Activated naive CD8-positive, alpha-beta T cell treated with anti-CD3 and anti-CD28 coated beads for 36 hours (primary cell): ENCODE data around the gene E2F6. TPM values are rescaled to one million over a fixed set of nuclear protein-coding genes. Genes with fewer than 3 reads are reported as not detected.

Experiments
- DNase-seq: peaks from one replicate; pipeline ENCODE4 v3.0.0; 2021
- H3K27ac Mint-ChIP-seq: one replicate; pipeline ENCODE4 v1.8.0; 2022; ENCODE audit warnings: mild to moderate bottlenecking, moderate library complexity, mixed read lengths
- H3K27me3 Mint-ChIP-seq: one replicate; pipeline ENCODE4 v1.8.0; 2022; ENCODE audit warnings: mild to moderate bottlenecking, mixed read lengths
- H3K36me3 Mint-ChIP-seq: one replicate; pipeline ENCODE4 v1.8.0; 2021; ENCODE audit warnings: mild to moderate bottlenecking, mixed read lengths
- H3K4me1 Mint-ChIP-seq: one replicate; pipeline ENCODE4 v1.8.0; 2021; ENCODE audit warnings: mixed read lengths
- H3K4me3 Mint-ChIP-seq: one replicate; pipeline ENCODE4 v1.8.0; 2022; ENCODE audit warnings: mild to moderate bottlenecking, moderate library complexity, mixed read lengths
- H3K9me3 Mint-ChIP-seq: one replicate; pipeline ENCODE4 v1.8.0; 2022; ENCODE audit warnings: mixed read lengths
- total RNA-seq, 2 experiments: library from RNA; stranded (reverse); gene quantifications; one replicate each; pipeline ENCODE4 v1.2.3, GENCODE V29; 2021

The E2F6 gene
- total RNA-seq, 2 experiments from 2014 or later = 14.1 to 14.4 TPM

GRCh38 chr2:11417946-11418585 is 47.9 kb downstream of the E2F6 start:
- H3K36me3 Mint-ChIP-seq = peaks cover 3% of the 10 kb centered on the region
- H3K27me3 Mint-ChIP-seq = no peaks in the 10 kb centered on the region
- no peaks in the 10 kb centered on the region for H3K4me1 Mint-ChIP-seq
- peaks cover 11% of the 10 kb centered on the region for H3K9me3 Mint-ChIP-seq
- no peak overlapping the region for H3K4me3 Mint-ChIP-seq
- DNase-seq = no peak
- H3K27ac Mint-ChIP-seq = no peak overlapping the region

- H3K27me3 Mint-ChIP-seq = peaks cover 5% of the 10 kb centered on the region
- peaks cover 3% of the 10 kb centered on the region for H3K36me3 Mint-ChIP-seq
- H3K4me3 Mint-ChIP-seq = no peak overlapping the region
- peaks cover 11% of the 10 kb centered on the region for H3K9me3 Mint-ChIP-seq
- H3K27ac Mint-ChIP-seq = no peak overlapping the region
- DNase-seq = no peak
- H3K4me1 Mint-ChIP-seq = no peaks in the 10 kb centered on the region
Observed at GRCh38 chr2:11416931-11417330, 49.0 kb downstream of the E2F6 start.

- H3K27ac Mint-ChIP-seq = no peak overlapping the region
- peaks cover 11% of the 10 kb centered on the region for H3K9me3 Mint-ChIP-seq
- no peak for DNase-seq
- H3K36me3 Mint-ChIP-seq = peaks cover 3% of the 10 kb centered on the region
- H3K4me1 Mint-ChIP-seq = no peaks in the 10 kb centered on the region
- no peak overlapping the region for H3K4me3 Mint-ChIP-seq
- peaks cover 5% of the 10 kb centered on the region for H3K27me3 Mint-ChIP-seq
Observed at GRCh38 chr2:11416186-11416585, 49.8 kb downstream of the E2F6 start.

- no peak for DNase-seq
- Mint-ChIP-seq H3K36me3 (peaks cover 3% of the 10 kb centered on the region), H3K27ac (no peak overlapping the region), H3K4me1 (no peaks in the 10 kb centered on the region), H3K4me3 (no peak overlapping the region), H3K27me3 (peaks cover 5% of the 10 kb centered on the region), H3K9me3 (peaks cover 11% of the 10 kb centered on the region)
Observed at GRCh38 chr2:11414372-11415124, 51.4 kb downstream of the E2F6 start.

- H3K4me3 Mint-ChIP-seq = no peak overlapping the region
- H3K9me3 Mint-ChIP-seq = peaks cover 2% of the 10 kb centered on the region
- no peaks in the 10 kb centered on the region for H3K4me1 Mint-ChIP-seq
- no peak overlapping the region for H3K27ac Mint-ChIP-seq
- peaks cover 5% of the 10 kb centered on the region for H3K27me3 Mint-ChIP-seq
- H3K36me3 Mint-ChIP-seq = no peaks in the 10 kb centered on the region
- DNase-seq = no peak
Observed at GRCh38 chr2:11412449-11412810, 53.5 kb downstream of the E2F6 start.

GRCh38 chr2:11411768-11412448 is 54.1 kb downstream of the E2F6 start:
- H3K9me3 Mint-ChIP-seq = peaks cover 2% of the 10 kb centered on the region
- DNase-seq = no peak
- no peaks in the 10 kb centered on the region for H3K4me1 Mint-ChIP-seq
- H3K27ac Mint-ChIP-seq = no peak overlapping the region
- H3K36me3 Mint-ChIP-seq = no peaks in the 10 kb centered on the region
- no peak overlapping the region for H3K4me3 Mint-ChIP-seq
- peaks cover 5% of the 10 kb centered on the region for H3K27me3 Mint-ChIP-seq

- DNase-seq = no peak
- H3K9me3 Mint-ChIP-seq = peaks cover under 1% of the 10 kb centered on the region
- H3K36me3 Mint-ChIP-seq = no peaks in the 10 kb centered on the region
- H3K27me3 Mint-ChIP-seq = peaks cover 5% of the 10 kb centered on the region
- no peak overlapping the region for H3K4me3 Mint-ChIP-seq
- no peaks in the 10 kb centered on the region for H3K4me1 Mint-ChIP-seq
- no peak overlapping the region for H3K27ac Mint-ChIP-seq
Observed at GRCh38 chr2:11411244-11411643, 54.7 kb downstream of the E2F6 start.

GRCh38 chr2:11410101-11410500 is 55.9 kb downstream of the E2F6 start:
- H3K4me3 Mint-ChIP-seq = no peak overlapping the region
- H3K4me1 Mint-ChIP-seq = no peaks in the 10 kb centered on the region
- H3K27me3 Mint-ChIP-seq = peaks cover 5% of the 10 kb centered on the region
- H3K27ac Mint-ChIP-seq = no peak overlapping the region
- no peaks in the 10 kb centered on the region for H3K9me3 Mint-ChIP-seq
- H3K36me3 Mint-ChIP-seq = no peaks in the 10 kb centered on the region
- no peak for DNase-seq

GRCh38 chr2:11409572-11409959 is 56.4 kb downstream of the E2F6 start:
- Mint-ChIP-seq H3K4me1 (no peaks in the 10 kb centered on the region), H3K27ac (no peak overlapping the region), H3K9me3 (no peaks in the 10 kb centered on the region), H3K27me3 (peaks cover 5% of the 10 kb centered on the region), H3K36me3 (no peaks in the 10 kb centered on the region), H3K4me3 (no peak overlapping the region)
- no peak for DNase-seq

GRCh38 chr2:11408959-11409571 is 56.9 kb downstream of the E2F6 start:
- DNase-seq = no peak
- Mint-ChIP-seq H3K27ac (no peak overlapping the region), H3K27me3 (peaks cover 5% of the 10 kb centered on the region), H3K36me3 (no peaks in the 10 kb centered on the region), H3K4me1 (no peaks in the 10 kb centered on the region), H3K4me3 (no peak overlapping the region), H3K9me3 (no peaks in the 10 kb centered on the region)

- H3K4me3 Mint-ChIP-seq = no peak overlapping the region
- no peak overlapping the region for H3K27ac Mint-ChIP-seq
- no peaks in the 10 kb centered on the region for H3K9me3 Mint-ChIP-seq
- no peaks in the 10 kb centered on the region for H3K36me3 Mint-ChIP-seq
- peaks cover 2% of the 10 kb centered on the region for H3K27me3 Mint-ChIP-seq
- no peak for DNase-seq
- no peaks in the 10 kb centered on the region for H3K4me1 Mint-ChIP-seq
Observed at GRCh38 chr2:11407413-11407812, 58.5 kb downstream of the E2F6 start.

GRCh38 chr2:11406958-11407381 is 59.0 kb downstream of the E2F6 start:
- H3K4me3 Mint-ChIP-seq = no peak overlapping the region
- H3K36me3 Mint-ChIP-seq = no peaks in the 10 kb centered on the region
- DNase-seq = no peak
- no peaks in the 10 kb centered on the region for H3K4me1 Mint-ChIP-seq
- no peaks in the 10 kb centered on the region for H3K27me3 Mint-ChIP-seq
- H3K9me3 Mint-ChIP-seq = no peaks in the 10 kb centered on the region
- H3K27ac Mint-ChIP-seq = no peak overlapping the region

- Mint-ChIP-seq H3K4me3 (no peak overlapping the region), H3K9me3 (no peaks in the 10 kb centered on the region), H3K27me3 (no peaks in the 10 kb centered on the region), H3K4me1 (no peaks in the 10 kb centered on the region), H3K27ac (no peak overlapping the region), H3K36me3 (no peaks in the 10 kb centered on the region)
- DNase-seq = no peak
Observed at GRCh38 chr2:11406267-11406957, 59.5 kb downstream of the E2F6 start.

GRCh38 chr2:11405599-11406266 is 60.2 kb downstream of the E2F6 start:
- no peaks in the 10 kb centered on the region for H3K4me1 Mint-ChIP-seq
- no peak for DNase-seq
- no peaks in the 10 kb centered on the region for H3K36me3 Mint-ChIP-seq
- no peak overlapping the region for H3K27ac Mint-ChIP-seq
- no peaks in the 10 kb centered on the region for H3K27me3 Mint-ChIP-seq
- H3K4me3 Mint-ChIP-seq = no peak overlapping the region
- H3K9me3 Mint-ChIP-seq = no peaks in the 10 kb centered on the region
